Kidney (tissue), 14 donors: ENCODE results near the gene TEPSIN. TPM values are rescaled to one million over a fixed set of nuclear protein-coding genes. Genes with fewer than 3 reads are reported as not detected.

Experiments
- DNase-seq, 5 donors: peaks; one replicate each; pipeline ENCODE4 v3.0.0-alpha.2; 2013 to 2020
- FAIRE-seq: peaks from 2 replicates; lab custom pipeline; 2012; peaks lifted over from hg19 to GRCh38; lab: Jason Lieb, UNC
- H3K27ac ChIP-seq, 2 donors: one replicate each; pipeline ENCODE4 v1.7.0; 2013; ENCODE audit warnings: low read depth in 2 of 2, low read length in 2 of 2, inconsistent platforms in 1 of 2
- H3K27me3 ChIP-seq: one replicate; pipeline ENCODE4 v1.7.1; 2013; ENCODE audit warnings: low read length, inconsistent platforms; ENCODE audit not compliant: control insufficient read depth, insufficient read depth
- H3K36me3 ChIP-seq, 3 donors: one replicate each; pipeline versions ENCODE4 v1.7.0 to v1.7.1; 2013; ENCODE audit warnings: low read length in 3 of 3, control low read depth in 1 of 3, inconsistent platforms in 1 of 3; ENCODE audit not compliant: insufficient read depth in 3 of 3, control insufficient read depth in 2 of 3
- H3K4me1 ChIP-seq, 3 donors: one replicate each; pipeline versions ENCODE4 v1.7.0 to v1.7.1; 2013; ENCODE audit warnings: low read length in 3 of 3, inconsistent platforms in 1 of 3, low read depth in 1 of 3; ENCODE audit not compliant: control insufficient read depth in 2 of 3, insufficient read depth in 2 of 3
- H3K4me3 ChIP-seq, 3 donors: one replicate each; pipeline versions ENCODE4 v1.7.0 to v1.8.1; 2013; ENCODE audit warnings: low read length in 3 of 3, control low read depth in 1 of 3, inconsistent platforms in 1 of 3
- H3K9ac ChIP-seq, 3 donors: one replicate each; pipeline versions ENCODE4 v1.7.0 to v1.7.1; 2013; ENCODE audit warnings: low read length in 3 of 3, control low read depth in 1 of 3, inconsistent platforms in 1 of 3
- H3K9me3 ChIP-seq, 3 donors: one replicate each; pipeline versions ENCODE4 v1.7.0 to v1.7.1; 2013; ENCODE audit warnings: low read length in 3 of 3, control low read depth in 1 of 3, inconsistent platforms in 1 of 3; ENCODE audit not compliant: control insufficient read depth in 2 of 3, insufficient read depth in 1 of 3
- intact Hi-C: fragments of 100-400 bp; cut with DNase I; formaldehyde crosslinking; loops from one replicate; pipeline ENCODE4 v1.11.1; 2022
- polyA plus RNA-seq: library from polyadenylated mRNA; stranded (reverse); fragments of 350-450 nt; fragmentation: Illumina TruSeq; extraction: RNeasy Lipid Tissue Mini Kit (QIAGEN cat#74804); gene quantifications from one replicate; pipeline ENCODE4 v1.2.3, GENCODE V29; 2014; ENCODE audit warnings: low read depth, low replicate concordance; ENCODE audit not compliant: insufficient read depth
- total RNA-seq: library from RNA; stranded (reverse); fragmentation: NEBNext Ultra II Directional; extraction: Animal tissue kit (Norgen Biotek cat#: 25700); gene quantifications from one replicate; pipeline ENCODE4 v1.2.1, GENCODE V29; 2021
- TF ChIP-seq, protein P1 (sequence below): IDR thresholded peaks from 3 replicates; pipeline ENCODE4 v1.5.1; 2012; ENCODE audit warnings: mild to moderate bottlenecking, moderate library complexity, borderline replicate concordance; ENCODE audit not compliant: insufficient read depth; ENCODE audit errors: extremely low read depth
- donor health status: control.
- donor health status: control.
- donor health status: control.
- donor health status: control.
- donor health status: control.
- donor health status: DM: yes; HTN: yes; CAD: no.
- donor health status: Normal renal cell carcinoma (clear cell type).

Gene TEPSIN
- total and polyA plus RNA-seq, 2 donors from 2014 or later, result 13.9 to 42.8 TPM

DNA sequence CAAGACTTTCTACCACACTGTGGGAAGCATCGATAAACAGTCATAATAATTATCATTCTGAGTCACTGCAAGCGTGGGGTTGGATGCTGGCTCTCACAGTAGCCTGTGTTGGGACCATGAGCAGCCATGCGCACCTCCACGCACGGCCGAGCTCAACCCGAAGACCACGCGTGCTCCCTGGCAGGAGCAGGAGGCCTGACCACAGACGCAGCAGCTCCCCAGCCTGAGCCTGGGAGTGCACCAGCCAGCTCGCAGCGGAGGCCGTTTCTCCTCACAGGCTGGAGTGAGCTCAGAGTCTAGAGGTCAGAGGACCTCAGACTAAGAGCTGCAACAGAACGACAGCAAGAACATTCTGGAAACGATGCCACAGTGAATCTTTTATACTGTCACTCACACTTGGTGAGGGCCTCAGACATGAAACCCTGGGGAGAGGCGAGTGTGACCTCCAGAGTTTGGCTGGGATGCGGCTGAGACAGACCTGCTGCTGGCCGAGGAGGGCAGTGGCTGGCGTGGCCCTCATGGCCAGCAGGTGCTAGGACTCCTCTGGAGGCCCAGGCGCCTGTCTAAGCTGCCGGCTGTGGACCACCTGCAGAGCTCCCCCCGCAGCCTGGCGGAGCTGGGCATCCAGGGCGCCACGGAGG is 6.3 kb upstream of the TEPSIN start:
- H3K27ac ChIP-seq, result peak overlapping the region in 1 of 2 donors; percentile 32
- peaks cover 0 to 10% (median 4%) of the 10 kb centered on the region in 3 donors for H3K36me3 ChIP-seq
- DNase-seq (peak in 4 of 5 donors; percentile 52 to 75 (median 64)), FAIRE-seq (no peak)
- H3K4me3 ChIP-seq, result no peak overlapping the region
- intact Hi-C loops, result no loop called here
- no peaks in the 10 kb centered on the region for H3K9me3 ChIP-seq
- H3K4me1 ChIP-seq, result peaks cover 0 to 4% (median 2%) of the 10 kb centered on the region in 3 donors
- no peak overlapping the region for H3K9ac ChIP-seq
- H3K27me3 ChIP-seq, result no peaks in the 10 kb centered on the region
- TF ChIP-seq, protein P1, sequence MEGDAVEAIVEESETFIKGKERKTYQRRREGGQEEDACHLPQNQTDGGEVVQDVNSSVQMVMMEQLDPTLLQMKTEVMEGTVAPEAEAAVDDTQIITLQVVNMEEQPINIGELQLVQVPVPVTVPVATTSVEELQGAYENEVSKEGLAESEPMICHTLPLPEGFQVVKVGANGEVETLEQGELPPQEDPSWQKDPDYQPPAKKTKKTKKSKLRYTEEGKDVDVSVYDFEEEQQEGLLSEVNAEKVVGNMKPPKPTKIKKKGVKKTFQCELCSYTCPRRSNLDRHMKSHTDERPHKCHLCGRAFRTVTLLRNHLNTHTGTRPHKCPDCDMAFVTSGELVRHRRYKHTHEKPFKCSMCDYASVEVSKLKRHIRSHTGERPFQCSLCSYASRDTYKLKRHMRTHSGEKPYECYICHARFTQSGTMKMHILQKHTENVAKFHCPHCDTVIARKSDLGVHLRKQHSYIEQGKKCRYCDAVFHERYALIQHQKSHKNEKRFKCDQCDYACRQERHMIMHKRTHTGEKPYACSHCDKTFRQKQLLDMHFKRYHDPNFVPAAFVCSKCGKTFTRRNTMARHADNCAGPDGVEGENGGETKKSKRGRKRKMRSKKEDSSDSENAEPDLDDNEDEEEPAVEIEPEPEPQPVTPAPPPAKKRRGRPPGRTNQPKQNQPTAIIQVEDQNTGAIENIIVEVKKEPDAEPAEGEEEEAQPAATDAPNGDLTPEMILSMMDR, result no peak

DNA sequence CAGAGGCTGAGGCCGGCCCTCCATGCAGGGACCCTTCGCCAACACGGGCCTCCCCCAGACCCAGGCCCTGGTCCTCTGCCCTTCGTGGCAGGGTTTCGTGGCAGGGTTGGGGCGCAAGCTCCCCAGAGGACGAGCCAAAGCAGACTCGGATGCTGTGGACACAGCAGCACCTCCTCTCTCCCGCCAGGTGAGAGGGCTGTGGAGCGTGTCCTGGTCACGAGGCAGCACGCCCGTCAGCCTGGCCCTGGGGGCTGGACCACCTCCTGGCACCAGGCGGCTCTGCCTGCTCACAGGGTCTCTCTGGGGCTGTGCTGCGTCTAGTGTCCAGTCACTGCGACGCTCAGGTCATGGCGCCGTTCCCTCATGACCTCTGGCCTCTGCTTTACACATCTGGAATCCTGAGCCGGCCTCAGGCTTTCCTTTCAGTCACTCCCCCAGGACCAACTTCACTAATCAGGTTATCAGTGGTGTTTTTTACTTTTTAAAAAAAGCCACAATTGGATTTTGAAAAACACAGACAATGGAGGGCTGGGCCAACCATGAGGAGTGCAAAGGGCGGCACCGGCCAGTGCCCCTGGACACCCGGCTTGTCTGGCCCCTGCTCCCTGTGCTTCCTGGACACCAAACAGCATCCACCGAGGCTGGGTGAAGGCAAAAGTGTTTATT is 5.6 kb upstream of the TEPSIN start:
- FAIRE-seq (no peak), DNase-seq (peak in 4 of 5 donors; percentile 57 to 75 (median 68))
- H3K9me3 ChIP-seq, result no peaks in the 10 kb centered on the region
- H3K4me1 ChIP-seq, result peaks cover 0 to 6% (median 4%) of the 10 kb centered on the region in 3 donors
- TF ChIP-seq, protein P1, result no peak
- peak overlapping the region in 1 of 2 donors; percentile 23 for H3K27ac ChIP-seq
- H3K9ac ChIP-seq, result no peak overlapping the region
- H3K4me3 ChIP-seq, result no peak overlapping the region
- no peaks in the 10 kb centered on the region for H3K27me3 ChIP-seq
- intact Hi-C loops, result no loop called here
- H3K36me3 ChIP-seq, result peaks cover 0 to 5% (median under 1%) of the 10 kb centered on the region in 3 donors

DNA sequence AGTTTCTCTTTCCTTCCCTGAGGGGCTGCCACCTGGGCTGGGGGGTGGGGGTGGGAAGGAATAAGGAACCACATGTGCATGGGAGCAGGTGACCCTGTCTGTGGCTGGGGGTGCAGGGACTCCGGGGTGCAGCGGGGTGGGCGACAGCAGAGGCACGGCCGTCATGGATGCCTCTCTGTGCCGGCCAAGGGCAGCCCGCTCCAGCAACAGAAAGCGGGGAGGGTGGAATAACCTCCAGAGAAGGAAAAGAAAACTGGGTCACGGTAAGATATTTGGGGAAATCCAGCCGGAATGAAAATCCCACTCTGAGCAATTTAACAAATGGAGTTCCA is 4.4 kb upstream of the TEPSIN start:
- Histone ChIP-seq H3K27me3 (no peaks in the 10 kb centered on the region), H3K4me1 (peaks cover 0 to 7% (median 4%) of the 10 kb centered on the region in 3 donors), H3K27ac (no peak overlapping the region), H3K36me3 (peaks cover 0 to 4% (median 0%) of the 10 kb centered on the region in 3 donors), H3K9ac (no peak overlapping the region), H3K4me3 (no peak overlapping the region), H3K9me3 (no peaks in the 10 kb centered on the region)
- intact Hi-C loops, result no loop called here
- TF ChIP-seq, protein P1, result no peak
- no peak for DNase-seq
- no peak for FAIRE-seq
